WI38 (cell line): ENCODE data around the gene GPX3.

Source experiments
- H3K4me3 ChIP-seq: 2 replicates; pipeline ENCODE4 v1.5.1; 2011; ENCODE audit warnings: low read depth, mild to moderate bottlenecking, control low read depth, low read length
- TF ChIP-seq, protein P1 (sequence below): IDR thresholded peaks from 2 replicates; pipeline ENCODE4 v1.5.1; 2012; ENCODE audit warnings: low read depth, mild to moderate bottlenecking, control low read depth, low read length

The GPX3 gene

DNA sequence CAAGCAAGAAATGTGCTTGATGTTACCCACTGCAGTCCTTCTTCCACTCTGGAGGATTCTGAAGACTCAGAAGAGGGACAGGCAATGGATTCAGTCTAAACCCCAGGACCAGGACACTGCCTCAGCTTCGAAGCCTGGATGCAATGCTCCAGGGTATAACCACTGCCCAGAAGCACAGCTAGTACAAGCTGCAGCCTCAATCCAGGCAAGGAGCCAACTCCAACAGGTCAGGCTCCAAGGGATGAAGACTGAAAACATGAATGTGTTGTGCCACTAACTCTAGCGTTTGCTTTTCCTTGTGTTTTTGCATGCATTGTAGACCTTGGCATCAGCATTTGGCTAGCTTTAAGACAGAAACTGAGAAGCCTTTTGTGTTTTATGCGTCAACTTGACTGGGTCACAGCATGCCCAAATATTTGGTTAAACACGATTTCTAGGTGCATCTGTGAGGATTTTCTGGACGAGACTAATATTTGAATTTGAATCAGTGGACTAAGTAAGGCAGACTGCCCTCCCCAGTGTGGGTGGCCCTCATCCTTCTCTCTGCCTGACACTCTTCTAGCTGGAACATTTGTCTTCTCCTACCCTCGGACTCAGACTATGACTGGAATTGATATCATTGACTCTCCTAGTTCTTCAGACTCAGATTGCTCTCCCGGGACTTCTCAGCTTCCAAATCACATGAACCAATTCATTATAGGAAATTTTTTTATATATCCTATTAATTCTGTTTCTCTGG lies 20.5 kb upstream of the GPX3 start:
- no peak overlapping the region for H3K4me3 ChIP-seq
- TF ChIP-seq, protein P1, sequence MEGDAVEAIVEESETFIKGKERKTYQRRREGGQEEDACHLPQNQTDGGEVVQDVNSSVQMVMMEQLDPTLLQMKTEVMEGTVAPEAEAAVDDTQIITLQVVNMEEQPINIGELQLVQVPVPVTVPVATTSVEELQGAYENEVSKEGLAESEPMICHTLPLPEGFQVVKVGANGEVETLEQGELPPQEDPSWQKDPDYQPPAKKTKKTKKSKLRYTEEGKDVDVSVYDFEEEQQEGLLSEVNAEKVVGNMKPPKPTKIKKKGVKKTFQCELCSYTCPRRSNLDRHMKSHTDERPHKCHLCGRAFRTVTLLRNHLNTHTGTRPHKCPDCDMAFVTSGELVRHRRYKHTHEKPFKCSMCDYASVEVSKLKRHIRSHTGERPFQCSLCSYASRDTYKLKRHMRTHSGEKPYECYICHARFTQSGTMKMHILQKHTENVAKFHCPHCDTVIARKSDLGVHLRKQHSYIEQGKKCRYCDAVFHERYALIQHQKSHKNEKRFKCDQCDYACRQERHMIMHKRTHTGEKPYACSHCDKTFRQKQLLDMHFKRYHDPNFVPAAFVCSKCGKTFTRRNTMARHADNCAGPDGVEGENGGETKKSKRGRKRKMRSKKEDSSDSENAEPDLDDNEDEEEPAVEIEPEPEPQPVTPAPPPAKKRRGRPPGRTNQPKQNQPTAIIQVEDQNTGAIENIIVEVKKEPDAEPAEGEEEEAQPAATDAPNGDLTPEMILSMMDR = no peak

DNA sequence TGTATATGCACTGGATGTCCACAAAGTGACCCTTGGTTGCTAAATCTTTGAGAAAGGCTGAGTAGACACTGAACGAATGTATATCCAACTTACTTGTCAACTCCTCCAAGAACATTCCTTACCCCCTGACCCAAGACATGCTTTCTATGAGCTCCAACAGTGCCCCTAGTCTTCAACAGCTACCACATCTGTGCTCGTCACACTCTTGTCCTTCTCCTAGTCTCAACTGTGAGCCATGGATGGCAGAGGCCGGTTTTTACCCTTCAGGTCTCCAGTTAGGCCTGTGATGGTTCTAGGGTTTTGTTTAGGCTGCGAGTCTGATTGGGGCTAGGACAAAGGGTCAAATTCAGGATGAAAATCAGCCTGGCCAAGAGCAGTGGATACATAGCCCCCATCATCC lies 19.0 kb upstream of the GPX3 start:
- TF ChIP-seq, protein P1 = no peak
- H3K4me3 ChIP-seq = no peak overlapping the region

DNA sequence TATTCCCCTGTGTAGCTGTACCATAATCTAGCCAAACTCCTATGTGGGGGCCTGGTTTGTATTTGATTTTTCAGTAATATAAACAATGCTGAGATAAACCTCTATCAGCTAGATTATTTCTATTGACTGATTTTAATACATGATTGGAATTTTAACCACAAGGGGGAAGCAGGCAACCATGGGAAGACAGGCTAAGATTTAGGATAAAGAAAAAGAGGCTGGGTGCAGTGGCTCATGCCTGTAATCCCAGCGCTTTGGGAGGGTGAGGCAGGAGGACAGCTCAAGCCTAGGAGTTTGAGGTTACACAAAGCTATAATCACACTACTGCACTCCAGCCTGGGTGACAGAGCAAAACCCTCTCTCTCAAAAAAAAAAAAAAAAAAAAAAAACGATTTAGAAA lies 18.1 kb upstream of the GPX3 start:
- TF ChIP-seq, protein P1 = no peak
- H3K4me3 ChIP-seq = no peak overlapping the region

DNA sequence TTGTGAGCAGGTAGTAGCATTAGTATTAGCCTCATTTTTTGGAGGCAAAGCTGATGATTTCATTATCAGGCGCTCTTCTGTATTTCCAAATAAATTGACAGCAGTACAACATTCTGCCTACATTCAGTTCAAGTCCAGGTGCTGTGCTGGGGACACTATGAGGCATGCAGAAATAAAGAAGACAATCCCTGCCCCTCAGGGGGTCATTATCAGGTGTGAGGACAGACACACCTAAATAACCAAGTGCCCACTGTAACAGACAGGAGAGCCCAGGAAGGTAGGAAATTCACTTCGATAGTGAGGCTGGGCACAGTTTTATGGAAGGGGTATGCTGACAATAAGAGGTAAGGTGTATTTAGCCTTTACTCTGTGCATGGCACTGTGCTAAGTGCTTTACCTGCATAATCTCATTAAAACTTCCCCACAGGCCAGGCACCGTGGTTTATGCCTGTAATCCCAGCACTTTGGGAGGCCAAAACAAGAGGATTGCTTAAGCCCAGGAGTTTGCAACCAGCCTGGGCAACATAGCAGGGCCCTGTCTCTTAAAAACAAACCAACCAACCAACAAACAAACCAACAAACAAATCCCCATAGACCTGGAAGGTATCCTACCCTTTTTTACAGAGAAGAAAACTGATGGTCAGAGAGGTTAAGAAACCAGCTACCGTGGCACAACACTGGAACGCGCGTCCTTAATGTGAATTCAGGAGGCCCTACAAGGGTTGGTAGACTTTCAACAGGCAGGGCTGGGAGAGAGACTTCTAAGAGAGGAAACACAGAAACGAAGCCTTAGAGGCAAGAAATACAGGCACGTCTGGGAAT lies 17.5 kb upstream of the GPX3 start:
- H3K4me3 ChIP-seq = no peak overlapping the region
- TF ChIP-seq, protein P1 = no peak

DNA sequence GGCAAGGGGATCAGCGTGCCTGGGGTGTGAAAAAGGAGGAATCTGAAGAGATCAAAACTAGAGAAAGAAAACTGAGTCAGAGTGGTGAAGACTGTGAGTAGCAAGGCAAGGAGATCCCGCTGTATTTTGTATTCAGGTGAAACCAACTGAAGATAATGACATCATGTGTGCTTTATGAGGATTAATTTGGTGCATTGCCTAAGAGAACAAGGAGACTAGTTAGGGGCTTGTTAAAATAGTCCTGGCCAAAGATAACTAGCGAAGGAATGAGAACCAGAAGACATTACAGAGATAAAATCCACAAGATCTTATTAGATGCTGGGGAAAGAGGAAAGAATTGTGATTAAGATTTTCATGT lies 16.9 kb upstream of the GPX3 start:
- no peak overlapping the region for H3K4me3 ChIP-seq
- TF ChIP-seq, protein P1 = no peak

DNA sequence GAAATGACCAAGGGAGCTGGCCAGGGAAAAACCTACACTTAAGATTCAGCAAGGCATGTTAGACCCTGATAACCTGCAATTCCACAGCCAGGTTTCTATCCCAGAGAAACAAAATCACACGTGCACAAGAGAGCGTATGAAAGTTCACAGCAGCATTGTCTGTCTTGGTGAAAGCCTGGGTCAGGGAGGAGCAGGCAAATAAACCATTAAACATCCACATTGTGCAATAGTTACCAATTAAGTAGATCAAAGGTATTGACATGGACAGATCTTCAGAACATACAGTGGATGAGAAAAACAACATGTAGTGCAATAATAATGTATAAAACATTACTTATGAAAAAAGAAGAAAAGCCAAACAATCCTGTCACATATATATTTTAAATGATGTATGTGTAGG lies 15.9 kb upstream of the GPX3 start:
- TF ChIP-seq, protein P1 = no peak
- H3K4me3 ChIP-seq = no peak overlapping the region
